Esophagus (tissue), 2 donors: ENCODE results near the gene DPP8. TPM values are rescaled to one million over a fixed set of nuclear protein-coding genes. Genes with fewer than 3 reads are reported as not detected.
A peak's percentile ranks its signal among the peaks of the same experiment; 100 is the strongest.

Source experiments
- H3K27ac ChIP-seq, 2 donors: one replicate each; pipeline ENCODE4 v1.5.1; 2013; ENCODE audit warnings: low read depth in 2 of 2, mild to moderate bottlenecking in 2 of 2, inconsistent platforms in 1 of 2, low read length in 1 of 2, moderate library complexity in 1 of 2
- H3K27me3 ChIP-seq, 2 donors: one replicate each; pipeline ENCODE4 v1.6.1; 2013; ENCODE audit warnings: low read length in 2 of 2, control low read depth in 1 of 2, mild to moderate bottlenecking in 1 of 2; ENCODE audit not compliant: insufficient read depth in 2 of 2, control insufficient read depth in 1 of 2
- H3K36me3 ChIP-seq, 2 donors: one replicate each; pipeline ENCODE4 v1.6.1; 2013; ENCODE audit warnings: low read length in 1 of 2; ENCODE audit not compliant: control insufficient read depth in 2 of 2, insufficient read depth in 2 of 2
- H3K4me1 ChIP-seq, 2 donors: one replicate each; pipeline ENCODE4 v1.6.1; 2013; ENCODE audit warnings: low read length in 1 of 2; ENCODE audit not compliant: control insufficient read depth in 2 of 2, insufficient read depth in 2 of 2
- H3K4me3 ChIP-seq, 2 donors: one replicate each; pipeline ENCODE4 v1.5.1; 2013; ENCODE audit warnings: low read length in 2 of 2, mild to moderate bottlenecking in 2 of 2, low read depth in 1 of 2, moderate library complexity in 1 of 2
- H3K9me3 ChIP-seq, 2 donors: one replicate each; pipeline ENCODE4 v1.6.1; 2013; ENCODE audit warnings: mild to moderate bottlenecking in 2 of 2, low read depth in 1 of 2, low read length in 1 of 2, moderate library complexity in 1 of 2; ENCODE audit not compliant: control insufficient read depth in 2 of 2, insufficient read depth in 1 of 2
- WGBS, 2 donors: extraction: QIAGEN DNeasy Blood & Tissue Kit; methylation state at CpG; one replicate each; pipeline ENCODE4 v1.1.7; 2013; 5-methylcytosine and 5-hydroxymethylcytosine counted together
- polyA plus RNA-seq, 2 donors: library from polyadenylated mRNA; stranded (reverse); fragments of 200-250 nt; gene quantifications; one replicate each; pipeline ENCODE4 v1.2.3, GENCODE V29; 2013
- donor health status: healthy with polysubstance abuse.
- donor health status: Bipolar disorder and iron deficiency.

The DPP8 gene
- polyA plus RNA-seq, 2 donors: 5.6 to 6.4 TPM

DNA sequence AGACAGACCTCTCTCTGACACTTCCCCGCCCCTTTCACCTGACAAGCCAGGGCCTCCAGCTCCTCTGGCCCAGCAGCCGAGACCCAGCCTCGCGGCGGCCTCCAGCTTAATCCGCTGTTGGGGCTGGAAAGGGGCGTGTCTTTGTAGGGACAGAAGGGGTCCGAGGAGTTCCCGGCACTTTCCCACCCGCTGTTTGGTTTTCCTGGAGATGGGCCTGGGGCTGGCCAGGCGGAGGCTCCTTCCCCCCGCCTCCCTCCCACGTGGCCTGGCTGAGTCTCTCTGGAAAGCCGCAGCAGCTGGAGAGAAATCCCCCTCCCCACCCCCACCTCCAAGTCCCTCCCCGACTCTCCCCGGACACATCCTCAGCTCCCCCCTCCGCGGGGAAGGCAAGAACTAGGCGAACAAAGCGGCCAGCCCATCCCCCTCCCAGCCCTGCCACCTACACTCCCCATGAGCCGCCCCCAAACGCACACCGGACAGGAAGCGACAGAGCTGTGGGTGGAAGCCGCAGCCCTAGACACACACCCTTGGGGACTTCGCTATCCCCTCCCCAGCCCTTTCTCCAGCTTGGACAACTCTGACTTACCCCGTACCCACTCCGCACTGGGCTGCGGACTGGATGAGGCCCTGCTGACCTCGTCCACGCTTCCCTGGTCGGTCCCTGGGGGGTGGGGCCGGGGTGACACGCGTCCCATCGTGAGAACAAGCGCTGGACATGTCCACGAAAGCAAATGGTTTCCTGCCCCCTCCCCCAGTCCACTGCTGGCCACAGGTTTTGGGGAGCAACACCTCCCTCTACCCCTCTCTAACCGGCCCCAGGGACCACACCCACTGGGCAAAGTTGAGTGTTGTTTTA is 95.9 kb downstream of the DPP8 start:
- Histone ChIP-seq H3K27me3 (peaks cover 4 to 9% of the 10 kb centered on the region in 2 donors), H3K27ac (peak overlapping the region in 1 of 2 donors; percentile 47), H3K4me3 (peak overlapping the region; percentile 20 to 54), H3K36me3 (no peaks in the 10 kb centered on the region), H3K9me3 (peaks cover 0 to 2% of the 10 kb centered on the region in 2 donors), H3K4me1 (peaks cover 11 to 14% of the 10 kb centered on the region in 2 donors)
- WGBS, 2 donors: 2 to 3% methylated on average over 37 to 39 of the region's 39 CpGs

DNA sequence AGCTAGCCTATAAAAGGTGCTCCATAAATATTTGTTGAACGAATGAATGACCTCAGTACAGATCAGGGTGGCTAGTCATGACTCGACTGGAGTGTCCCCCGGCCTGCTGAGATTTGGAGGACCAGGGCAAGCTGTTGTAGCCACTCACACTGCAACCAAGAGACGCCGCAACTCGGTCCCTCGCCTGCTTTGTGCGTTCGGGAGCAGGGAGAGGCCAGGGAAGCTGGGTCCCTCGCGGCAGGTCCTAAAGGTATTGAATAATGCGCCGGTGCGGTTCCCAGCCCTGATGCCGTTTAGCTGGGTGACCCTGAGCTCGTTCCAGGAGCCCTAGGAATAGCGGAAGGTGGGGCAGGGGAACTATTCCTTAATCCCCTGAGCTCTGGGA is 96.5 kb downstream of the DPP8 start:
- Histone ChIP-seq H3K4me1 (peaks cover 11 to 14% of the 10 kb centered on the region in 2 donors), H3K36me3 (no peaks in the 10 kb centered on the region), H3K27ac (no peak overlapping the region), H3K4me3 (peak overlapping the region in 1 of 2 donors; percentile 54), H3K9me3 (peaks cover 0 to 2% of the 10 kb centered on the region in 2 donors), H3K27me3 (peaks cover 4 to 9% of the 10 kb centered on the region in 2 donors)
- 21 to 29% methylated on average over 17 of the region's 17 CpGs for WGBS, 2 donors

DNA sequence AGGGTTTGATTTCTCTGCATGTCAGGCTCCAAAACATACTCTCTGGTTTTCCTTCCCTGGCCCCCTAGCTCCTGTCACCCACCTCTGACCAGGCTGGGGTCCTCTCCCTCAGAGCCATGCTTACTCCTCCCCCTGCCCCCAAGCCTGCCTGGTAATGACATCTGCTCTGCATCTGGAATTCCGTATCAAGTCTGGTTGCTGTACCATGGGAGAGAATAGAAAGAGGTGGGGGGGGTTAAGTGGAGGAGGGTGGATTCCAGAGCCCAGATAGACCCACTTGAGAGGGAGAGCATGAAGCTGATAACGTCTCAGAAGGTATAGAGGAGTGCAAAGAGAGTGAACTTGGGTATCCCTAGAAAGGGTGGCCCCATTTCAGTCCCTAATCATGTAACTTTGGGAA is 98.9 kb downstream of the DPP8 start:
- Histone ChIP-seq H3K27me3 (peaks cover 4 to 9% of the 10 kb centered on the region in 2 donors), H3K27ac (no peak overlapping the region), H3K9me3 (peaks cover 0 to 2% of the 10 kb centered on the region in 2 donors), H3K36me3 (no peaks in the 10 kb centered on the region), H3K4me3 (no peak overlapping the region), H3K4me1 (peaks cover 11 to 14% of the 10 kb centered on the region in 2 donors)
- 79 to 81% methylated on average over 2 of the region's 2 CpGs for WGBS, 2 donors

DNA sequence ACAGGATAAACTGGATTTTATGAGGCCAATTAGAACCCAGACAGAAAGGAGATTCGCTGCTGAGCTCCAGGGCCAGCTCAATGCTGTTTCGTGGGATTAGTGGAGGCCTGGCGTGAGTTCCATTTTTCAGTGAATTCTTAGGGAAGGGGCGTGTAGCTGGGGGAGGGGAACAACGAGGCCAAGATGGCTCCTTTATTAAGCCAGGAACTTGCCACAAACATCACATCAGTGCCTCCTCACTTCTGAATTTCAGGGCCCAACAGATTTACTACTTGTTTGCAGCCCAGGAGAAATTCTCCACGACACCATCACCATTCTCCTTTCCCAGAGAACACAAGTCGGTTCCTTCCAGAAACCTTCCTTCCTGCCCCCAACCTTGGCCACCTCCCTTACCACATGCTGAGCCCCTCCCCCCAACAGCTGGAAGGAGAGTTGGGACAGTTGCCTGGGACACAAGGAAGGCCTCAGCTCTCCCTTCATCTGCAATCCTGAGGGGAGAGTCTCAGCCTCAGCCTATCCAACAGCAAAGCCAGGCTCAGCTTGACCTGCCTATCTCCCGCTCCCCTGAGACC is 100.6 kb downstream of the DPP8 start:
- 62 to 64% methylated on average over 8 of the region's 8 CpGs for WGBS, 2 donors
- peaks cover 0 to 7% of the 10 kb centered on the region in 2 donors for H3K27me3 ChIP-seq

DNA sequence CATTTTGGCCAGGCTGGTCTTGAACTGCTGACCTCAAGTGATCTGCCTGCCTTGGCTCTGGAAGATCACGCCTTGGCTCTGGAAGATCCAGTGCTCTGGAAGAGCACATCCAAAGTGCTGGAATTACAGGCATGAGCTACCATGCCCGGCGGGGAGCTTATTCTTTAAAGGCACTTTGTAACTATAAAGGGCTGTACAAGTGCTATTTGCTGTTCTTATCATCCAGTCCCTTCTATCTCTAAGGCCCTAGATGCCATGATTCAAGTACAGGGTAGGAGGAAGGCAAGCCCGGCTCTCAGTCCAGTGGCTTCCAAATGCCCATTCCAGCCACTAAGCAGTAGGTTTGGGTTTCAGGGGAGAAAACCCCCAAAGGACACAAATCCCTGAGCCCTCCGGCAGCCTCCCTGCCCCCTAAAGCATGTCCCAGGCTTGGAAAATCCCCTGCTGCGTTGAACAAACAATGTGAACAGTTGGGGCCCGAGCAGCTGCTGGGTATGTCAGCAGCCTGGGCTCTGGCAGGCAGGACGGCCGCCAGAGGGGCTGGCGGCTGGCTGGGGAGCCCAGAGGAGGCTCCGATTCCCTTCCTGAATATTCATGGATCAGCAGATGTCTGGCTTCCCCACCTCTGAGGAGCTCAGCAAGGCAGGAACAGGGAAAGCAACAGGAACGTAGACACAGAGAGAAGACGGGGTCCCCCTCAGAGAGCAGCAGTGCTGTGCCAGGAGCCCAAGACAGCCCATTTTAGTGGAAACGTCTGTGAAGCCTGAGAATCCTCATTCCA is 102.5 kb downstream of the DPP8 start:
- no peaks in the 10 kb centered on the region for H3K4me1 ChIP-seq
- 46 to 47% methylated on average over 14 of the region's 14 CpGs for WGBS, 2 donors
- H3K27me3 ChIP-seq: no peaks in the 10 kb centered on the region
- no peaks in the 10 kb centered on the region for H3K36me3 ChIP-seq
- H3K27ac ChIP-seq: no peak overlapping the region
- no peak overlapping the region for H3K4me3 ChIP-seq
- H3K9me3 ChIP-seq: no peaks in the 10 kb centered on the region

More for the DNA sequence above, 100.6 kb downstream of the DPP8 start:
- no peak overlapping the region for H3K27ac ChIP-seq
- H3K4me3 ChIP-seq: no peak overlapping the region
- no peaks in the 10 kb centered on the region for H3K36me3 ChIP-seq
- peaks cover 4 to 6% of the 10 kb centered on the region in 2 donors for H3K4me1 ChIP-seq
- H3K9me3 ChIP-seq: no peaks in the 10 kb centered on the region

DNA sequence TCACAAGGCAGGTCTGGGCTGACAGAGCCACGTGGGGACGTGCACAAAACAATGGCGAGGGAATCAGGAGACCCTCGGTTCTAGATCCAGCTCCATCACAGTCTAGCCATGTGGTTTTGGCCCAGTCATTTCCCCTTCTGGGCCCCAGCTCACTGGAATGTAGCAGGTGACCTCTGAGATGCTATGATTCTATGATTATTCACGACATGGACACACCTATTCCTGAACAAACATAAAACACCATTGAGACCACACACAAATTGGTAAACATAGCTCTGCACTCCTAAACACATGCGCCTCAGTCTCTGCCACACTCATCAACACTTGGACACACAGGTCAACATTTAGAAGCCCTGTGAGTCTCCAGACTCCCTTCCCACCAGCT is 103.7 kb downstream of the DPP8 start:
- H3K9me3 ChIP-seq: no peaks in the 10 kb centered on the region
- WGBS, 2 donors: 81% methylated on average over 6 of the region's 6 CpGs
- no peaks in the 10 kb centered on the region for H3K4me1 ChIP-seq
- no peaks in the 10 kb centered on the region for H3K36me3 ChIP-seq
- H3K27me3 ChIP-seq: no peaks in the 10 kb centered on the region
- no peak overlapping the region for H3K27ac ChIP-seq
- H3K4me3 ChIP-seq: no peak overlapping the region

DNA sequence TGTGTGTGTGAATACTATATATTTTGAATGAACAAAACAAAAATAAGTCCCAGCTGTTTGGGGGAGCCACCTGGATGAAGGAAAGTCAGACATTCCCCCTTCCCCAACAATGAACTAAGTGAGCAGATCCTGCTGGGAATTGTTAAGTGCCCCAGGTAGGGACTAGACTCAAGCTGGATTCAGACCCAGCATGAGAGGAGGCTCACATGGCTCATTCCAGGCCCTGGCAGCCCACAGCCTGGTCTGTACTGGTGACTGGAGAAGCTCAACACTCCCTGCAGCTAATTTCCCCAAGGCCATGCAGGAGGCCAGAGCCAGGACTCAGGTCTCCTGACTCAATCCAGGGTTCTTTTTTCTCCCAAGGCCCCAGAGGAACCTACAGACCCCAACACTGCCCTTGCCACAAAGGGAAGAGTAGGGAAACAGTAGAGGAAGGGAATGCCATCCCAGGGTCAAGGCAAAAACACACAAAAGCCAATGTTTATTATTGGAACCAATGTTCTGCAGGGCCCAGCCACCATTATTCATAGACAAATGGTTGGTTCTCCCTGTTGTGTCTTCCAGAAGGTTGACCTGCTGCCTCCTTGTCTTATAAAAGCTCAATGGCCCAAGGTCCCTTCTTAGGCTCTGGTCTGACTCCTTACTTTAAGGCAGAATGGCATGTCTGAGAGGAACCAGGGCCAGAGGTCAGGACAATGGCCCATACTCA is 104.3 kb downstream of the DPP8 start:
- no peaks in the 10 kb centered on the region for H3K36me3 ChIP-seq
- H3K4me3 ChIP-seq: no peak overlapping the region
- no peak overlapping the region for H3K27ac ChIP-seq
- no peaks in the 10 kb centered on the region for H3K4me1 ChIP-seq
- no peaks in the 10 kb centered on the region for H3K27me3 ChIP-seq
- H3K9me3 ChIP-seq: no peaks in the 10 kb centered on the region

DNA sequence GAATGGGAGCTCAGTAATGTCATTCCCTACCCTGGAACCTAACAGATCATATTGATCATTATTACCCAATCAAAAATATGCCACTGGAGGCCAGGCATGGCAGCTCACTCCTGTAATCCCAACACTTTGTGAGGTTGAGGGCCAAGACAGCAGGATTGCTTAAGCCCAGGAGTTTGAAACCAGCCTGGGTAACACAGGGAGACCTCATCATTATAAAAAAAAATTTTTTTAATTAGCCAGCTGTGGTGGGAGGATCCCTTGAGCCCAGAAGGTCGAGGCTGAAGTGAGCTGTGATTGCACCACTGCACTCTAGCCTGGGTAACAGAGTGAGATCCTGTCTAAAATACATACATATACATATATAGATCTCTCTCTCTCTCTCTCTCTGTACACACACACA is 104.9 kb downstream of the DPP8 start:
- Histone ChIP-seq H3K27me3 (no peaks in the 10 kb centered on the region), H3K27ac (no peak overlapping the region), H3K36me3 (no peaks in the 10 kb centered on the region), H3K4me3 (no peak overlapping the region), H3K9me3 (no peaks in the 10 kb centered on the region), H3K4me1 (no peaks in the 10 kb centered on the region)
- WGBS, 2 donors: 27 to 33% methylated on average over 1 of the region's 1 CpG

DNA sequence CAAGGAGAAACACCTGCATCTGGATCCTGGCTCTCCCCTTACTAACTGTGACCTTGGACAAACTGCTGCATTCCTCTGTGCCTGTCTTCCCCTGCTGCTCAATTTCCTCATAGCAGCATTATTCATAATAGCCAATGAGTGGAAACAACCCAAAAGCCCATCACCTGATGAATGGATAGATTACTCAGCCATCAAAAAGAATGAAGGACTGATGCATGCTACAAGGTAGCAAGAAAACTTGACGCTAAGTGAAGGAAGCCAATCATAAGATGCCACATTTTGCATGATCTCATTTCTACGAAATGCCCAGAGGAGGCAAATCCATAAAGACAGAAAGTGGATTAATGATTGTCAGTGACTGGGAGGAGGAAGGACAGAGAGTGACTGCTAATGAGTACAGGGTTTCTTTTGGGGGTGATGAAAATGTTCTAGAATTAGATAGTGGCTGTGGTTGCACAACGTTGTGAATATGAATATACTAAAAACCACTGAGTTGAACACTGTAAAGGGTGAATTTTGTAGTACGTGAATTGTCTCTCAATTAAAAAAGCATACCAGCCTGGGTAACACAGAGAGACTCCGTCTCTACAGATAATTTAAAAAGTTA is 105.9 kb downstream of the DPP8 start:
- no peak overlapping the region for H3K4me3 ChIP-seq
- no peaks in the 10 kb centered on the region for H3K9me3 ChIP-seq
- H3K27ac ChIP-seq: no peak overlapping the region
- no peaks in the 10 kb centered on the region for H3K4me1 ChIP-seq
- H3K36me3 ChIP-seq: no peaks in the 10 kb centered on the region
- WGBS, 2 donors: 63 to 78% methylated on average over 5 of the region's 5 CpGs
- no peaks in the 10 kb centered on the region for H3K27me3 ChIP-seq
